Muscle layer of duodenum (tissue), 2 donors: Measurements from ENCODE around the gene VGLL3.

Experiments
- H3K27ac ChIP-seq: one replicate; pipeline ENCODE4 v1.7.0; 2013; ENCODE audit warnings: mild to moderate bottlenecking, low read length
- H3K27me3 ChIP-seq: one replicate; pipeline ENCODE4 v1.7.0; 2013; ENCODE audit warnings: low read depth, mild to moderate bottlenecking, control low read depth, low read length
- H3K36me3 ChIP-seq, 2 donors: one replicate each; pipeline ENCODE4 v1.7.0; 2013; ENCODE audit warnings: low read length in 2 of 2, control low read depth in 1 of 2, mild to moderate bottlenecking in 1 of 2; ENCODE audit not compliant: insufficient read depth in 2 of 2, control insufficient read depth in 1 of 2
- H3K4me1 ChIP-seq, 2 donors: one replicate each; pipeline ENCODE4 v1.7.0; 2013; ENCODE audit warnings: low read length in 2 of 2, mild to moderate bottlenecking in 2 of 2, control low read depth in 1 of 2, moderate library complexity in 1 of 2; ENCODE audit not compliant: insufficient read depth in 2 of 2, control insufficient read depth in 1 of 2
- H3K4me3 ChIP-seq, 2 donors: one replicate each; pipeline ENCODE4 v1.7.0; 2013; ENCODE audit warnings: low read length in 2 of 2, low read depth in 1 of 2, mild to moderate bottlenecking in 1 of 2
- H3K9me3 ChIP-seq, 2 donors: one replicate each; pipeline ENCODE4 v1.7.0; 2013; ENCODE audit warnings: low read length in 2 of 2, control low read depth in 1 of 2, mild to moderate bottlenecking in 1 of 2; ENCODE audit not compliant: control insufficient read depth in 1 of 2
- donor health status: healthy.

Gene VGLL3

GRCh38 chr3:86913160-86913559 lies 77.8 kb downstream of the VGLL3 start:
- Histone ChIP-seq H3K36me3 (no peaks in the 10 kb centered on the region), H3K9me3 (no peaks in the 10 kb centered on the region), H3K4me1 (no peaks in the 10 kb centered on the region), H3K27me3 (no peaks in the 10 kb centered on the region), H3K27ac (no peak overlapping the region), H3K4me3 (no peak overlapping the region)

- Histone ChIP-seq H3K27ac (no peak overlapping the region), H3K9me3 (no peaks in the 10 kb centered on the region), H3K27me3 (no peaks in the 10 kb centered on the region), H3K4me3 (no peak overlapping the region), H3K36me3 (no peaks in the 10 kb centered on the region), H3K4me1 (no peaks in the 10 kb centered on the region)
Observed at GRCh38 chr3:86895202-86895601, 95.7 kb downstream of the VGLL3 start.

DNA sequence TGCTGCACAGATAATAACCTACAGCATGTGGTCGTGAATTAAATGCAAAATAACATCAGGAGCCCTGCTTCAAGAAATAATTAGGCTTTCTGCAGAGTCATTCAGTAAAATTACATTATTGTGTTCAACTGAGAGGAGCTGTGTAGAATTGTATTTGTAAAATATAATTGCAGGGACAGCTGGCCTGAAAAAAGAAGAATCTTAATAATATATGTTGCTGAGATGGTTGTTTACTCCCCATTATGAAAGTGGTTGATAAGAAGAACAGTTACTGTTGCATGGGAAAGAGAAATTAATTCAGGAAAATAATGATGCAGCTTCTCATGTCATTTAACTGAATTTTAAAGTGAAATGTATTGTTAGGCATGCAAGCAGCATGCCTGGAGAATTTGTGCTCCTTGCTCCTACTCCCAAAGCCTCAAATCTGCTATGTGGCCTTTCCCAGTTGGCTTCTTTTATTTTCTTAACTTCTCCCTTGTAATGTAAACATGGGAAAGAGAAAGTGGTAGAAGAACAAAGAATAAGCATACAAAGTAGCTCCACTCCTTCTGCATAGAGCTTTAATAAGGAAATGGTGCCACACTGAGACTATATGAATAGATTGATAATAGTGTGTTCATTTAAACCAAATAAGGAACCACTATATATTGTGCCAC lies 100.1 kb downstream of the VGLL3 start:
- H3K27ac ChIP-seq: no peak overlapping the region
- no peaks in the 10 kb centered on the region for H3K27me3 ChIP-seq
- H3K4me1 ChIP-seq: no peaks in the 10 kb centered on the region
- no peaks in the 10 kb centered on the region for H3K9me3 ChIP-seq
- H3K4me3 ChIP-seq: no peak overlapping the region
- H3K36me3 ChIP-seq: no peaks in the 10 kb centered on the region
